Aorta (tissue), 5 donors: ENCODE data around the gene GJA5. TPM values are rescaled to one million over a fixed set of nuclear protein-coding genes. Genes with fewer than 3 reads are reported as not detected.

Experiments used
- ATAC-seq: fragments of 200-7000 bp; cut with Tn5 transposase; one replicate; pipeline ENCODE4 v1.9.1; 2022; ENCODE audit warnings: moderate library complexity; ENCODE audit not compliant: low FRiP score
- DNase-seq, 2 donors: peaks; one replicate each; pipeline ENCODE4 v3.0.0-alpha.2; 2020
- H3K27ac ChIP-seq, 2 donors: one replicate each; pipeline ENCODE4 v1.5.1; 2013; ENCODE audit warnings: low read length in 2 of 2, mild to moderate bottlenecking in 2 of 2, moderate library complexity in 2 of 2, control low read depth in 1 of 2, inconsistent platforms in 1 of 2, low read depth in 1 of 2
- H3K27me3 ChIP-seq, 2 donors: one replicate each; pipeline ENCODE4 v1.6.1; 2013; ENCODE audit warnings: control low read depth in 1 of 2, low read length in 1 of 2, mild to moderate bottlenecking in 1 of 2, moderate library complexity in 1 of 2; ENCODE audit not compliant: insufficient read depth in 2 of 2, control insufficient read depth in 1 of 2
- H3K36me3 ChIP-seq, 2 donors: one replicate each; pipeline ENCODE4 v1.6.1; 2013; ENCODE audit warnings: control low read depth in 1 of 2, low read length in 1 of 2, mild to moderate bottlenecking in 1 of 2; ENCODE audit not compliant: insufficient read depth in 2 of 2, control insufficient read depth in 1 of 2
- H3K4me1 ChIP-seq, 2 donors: one replicate each; pipeline ENCODE4 v1.6.1; 2013; ENCODE audit warnings: low read length in 2 of 2, control low read depth in 1 of 2, mild to moderate bottlenecking in 1 of 2, moderate library complexity in 1 of 2; ENCODE audit not compliant: insufficient read depth in 2 of 2, control insufficient read depth in 1 of 2
- H3K4me3 ChIP-seq, 2 donors: one replicate each; pipeline ENCODE4 v1.5.1; 2013; ENCODE audit warnings: low read length in 2 of 2, control low read depth in 1 of 2, mild to moderate bottlenecking in 1 of 2
- H3K9me3 ChIP-seq: one replicate; pipeline ENCODE4 v1.6.1; 2013; ENCODE audit warnings: mild to moderate bottlenecking, low read length; ENCODE audit not compliant: control insufficient read depth
- WGBS, 2 donors: extraction: QIAGEN DNeasy Blood & Tissue Kit; methylation state at CpG; one replicate each; pipeline ENCODE4 v1.1.7; 2013; 5-methylcytosine and 5-hydroxymethylcytosine counted together
- intact Hi-C, 2 donors: fragments of 100-400 bp; cut with DNase I; formaldehyde crosslinking; loops; one replicate each; pipeline versions ENCODE4 v1.14.2 to v1.15.0; 2022
- polyA plus RNA-seq, 2 donors: library from polyadenylated mRNA; stranded (reverse); fragments of 200-250 nt; gene quantifications; one replicate each; pipeline ENCODE4 v1.2.3, GENCODE V29; 2013
- total RNA-seq, 2 donors: library from RNA; stranded (reverse); fragmentation: NEBNext Ultra II Directional; extraction: Animal tissue kit (Norgen Biotek cat#: 25700); gene quantifications; one replicate each; pipeline ENCODE4 v1.2.1, GENCODE V29; 2021
- donor health status: healthy with polysubstance abuse.
- donor health status: Bipolar disorder and iron deficiency.
- donor health status: DM: no; HTN: no; CAD: no.
- donor health status: DM: no; HTN: no; CAD: no.
- donor health status: DM: yes; HTN: yes; CAD: no.

The GJA5 gene
- total and polyA plus RNA-seq, 4 donors, result 7.5 to 77.2 (median 38.3) TPM

DNA sequence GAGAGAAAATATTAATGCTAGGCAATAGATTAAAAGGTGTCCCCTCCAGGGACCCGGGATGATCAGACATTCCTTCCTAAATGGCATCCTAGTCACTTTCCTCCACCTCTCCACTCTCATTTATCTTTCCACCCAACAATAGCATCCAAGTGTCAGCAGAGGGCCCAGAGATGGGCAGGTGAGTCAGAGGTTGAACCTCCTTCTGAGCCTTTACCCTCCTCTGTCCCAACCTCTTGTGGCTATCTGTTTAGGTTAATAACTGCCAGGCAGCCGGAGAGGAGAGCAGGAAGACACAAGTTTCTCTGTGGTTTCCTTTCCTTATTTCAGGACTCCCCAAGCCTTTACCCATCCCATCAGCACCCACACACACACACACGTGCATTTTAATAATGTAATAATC is 4.1 kb downstream of the GJA5 start:
- no peak for DNase-seq

DNA sequence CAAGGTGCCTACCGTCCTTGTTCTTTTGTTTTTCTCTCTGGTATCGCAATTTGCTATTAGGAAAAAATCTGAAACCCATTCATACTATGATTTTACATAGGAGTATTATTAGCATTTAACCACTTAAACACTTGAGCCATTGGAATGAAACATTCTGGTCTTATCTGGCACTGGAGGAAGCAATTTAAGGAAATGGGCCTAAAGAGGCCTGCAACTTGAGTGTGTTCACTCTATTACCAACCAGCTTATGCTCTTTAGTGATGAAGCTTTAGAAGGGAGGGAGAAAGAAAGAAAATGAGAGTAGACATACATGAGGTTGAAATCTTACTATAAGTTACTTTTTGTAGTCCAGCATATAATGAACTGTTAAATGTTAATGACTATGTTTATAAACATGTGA is 5.7 kb downstream of the GJA5 start:
- intact Hi-C loops, result no loop called here
- Histone ChIP-seq H3K27ac (no peak overlapping the region), H3K36me3 (no peaks in the 10 kb centered on the region), H3K4me1 (no peaks in the 10 kb centered on the region), H3K9me3 (no peaks in the 10 kb centered on the region), H3K27me3 (no peaks in the 10 kb centered on the region), H3K4me3 (no peak overlapping the region)
- no peak for ATAC-seq
- DNase-seq, result no peak
- 92 to 96% methylated on average over 2 of the region's 2 CpGs for WGBS, 2 donors

More for the DNA sequence above, 4.1 kb downstream of the GJA5 start:
- H3K36me3 ChIP-seq, result no peaks in the 10 kb centered on the region
- H3K9me3 ChIP-seq, result no peaks in the 10 kb centered on the region
- WGBS, 2 donors, result 74 to 88% methylated on average over 3 of the region's 3 CpGs
- no peak overlapping the region for H3K4me3 ChIP-seq
- no peaks in the 10 kb centered on the region for H3K27me3 ChIP-seq
- no peak for ATAC-seq
- intact Hi-C loops, result no loop called here
- H3K4me1 ChIP-seq, result peaks cover 0 to 2% of the 10 kb centered on the region in 2 donors
- no peak overlapping the region for H3K27ac ChIP-seq

DNA sequence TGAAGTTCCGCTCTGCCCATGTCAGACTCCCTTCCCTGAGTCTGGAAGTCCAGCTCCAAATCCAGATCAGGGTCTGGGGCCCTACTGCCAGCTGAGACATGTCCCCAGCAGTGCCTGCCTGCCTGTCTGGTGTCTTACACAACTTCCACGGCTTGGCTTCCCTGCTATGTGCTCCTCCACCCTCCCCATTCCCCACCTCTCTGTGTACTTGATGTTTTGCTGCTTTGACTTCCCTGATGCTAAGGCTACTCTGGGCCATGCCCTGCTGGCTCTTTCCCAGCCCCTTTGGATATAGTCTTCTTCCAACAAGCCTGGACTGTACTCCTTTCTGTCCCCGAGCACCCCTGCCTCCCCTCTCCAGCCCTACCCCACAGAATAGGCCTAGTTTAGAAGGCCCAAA is 7.3 kb downstream of the GJA5 start:
- no peaks in the 10 kb centered on the region for H3K4me1 ChIP-seq
- no peak overlapping the region for H3K4me3 ChIP-seq
- no peaks in the 10 kb centered on the region for H3K9me3 ChIP-seq
- ATAC-seq, result peak; percentile 40
- no peaks in the 10 kb centered on the region for H3K36me3 ChIP-seq
- intact Hi-C loops, result no loop called here
- no peaks in the 10 kb centered on the region for H3K27me3 ChIP-seq
- no peak for DNase-seq
- WGBS, 2 donors, result 46 to 55% methylated on average over 3 of the region's 3 CpGs
- H3K27ac ChIP-seq, result no peak overlapping the region

DNA sequence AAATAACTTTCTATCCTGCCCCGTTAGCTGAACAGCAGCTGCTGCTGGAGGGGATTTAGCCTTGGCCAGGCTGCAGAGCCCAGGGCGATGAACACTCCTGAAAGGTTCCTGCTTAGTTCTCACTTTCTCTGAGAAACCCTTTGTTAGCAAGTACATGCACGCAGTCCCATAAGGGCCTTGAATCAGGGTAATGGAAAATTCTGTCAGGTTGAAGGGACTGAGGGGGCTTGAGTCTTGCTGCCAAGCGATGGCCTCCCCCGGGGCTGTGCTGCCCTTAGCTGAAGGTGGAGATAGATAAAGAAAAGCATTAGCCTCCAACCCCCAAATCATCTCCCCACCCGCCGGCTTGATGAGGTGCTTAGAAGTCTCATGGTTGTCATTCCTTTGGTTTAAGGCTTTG is 7.9 kb downstream of the GJA5 start:
- no peak for DNase-seq
- no peak overlapping the region for H3K4me3 ChIP-seq
- H3K36me3 ChIP-seq, result no peaks in the 10 kb centered on the region
- no peaks in the 10 kb centered on the region for H3K27me3 ChIP-seq
- peaks cover 0 to 3% of the 10 kb centered on the region in 2 donors for H3K4me1 ChIP-seq
- ATAC-seq, result no peak
- H3K9me3 ChIP-seq, result no peaks in the 10 kb centered on the region
- intact Hi-C loops, result no loop called here
- WGBS, 2 donors, result 75 to 83% methylated on average over 7 of the region's 7 CpGs
- no peak overlapping the region for H3K27ac ChIP-seq

DNA sequence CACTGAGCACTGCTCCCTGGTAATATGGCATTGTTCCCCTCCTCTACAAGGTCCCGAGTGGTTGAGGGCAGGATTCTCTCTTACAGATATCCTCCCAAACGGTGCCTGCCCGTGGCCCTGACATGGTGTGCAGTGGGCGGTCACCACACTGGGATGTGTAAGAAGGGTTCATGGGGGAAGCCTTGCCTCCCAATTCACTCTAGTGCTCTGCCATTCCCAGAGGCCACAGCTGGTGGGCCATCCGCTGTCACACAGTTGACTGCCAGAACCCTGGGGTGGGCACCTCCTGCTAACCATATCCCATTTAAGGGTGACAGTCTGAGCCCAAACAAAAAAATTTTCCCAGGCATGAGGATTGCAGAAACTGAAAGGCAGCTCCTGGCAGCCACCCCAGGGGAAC is 9.1 kb downstream of the GJA5 start:
- intact Hi-C loops, result no loop called here
- Histone ChIP-seq H3K36me3 (no peaks in the 10 kb centered on the region), H3K27me3 (no peaks in the 10 kb centered on the region), H3K27ac (no peak overlapping the region), H3K9me3 (no peaks in the 10 kb centered on the region), H3K4me3 (no peak overlapping the region), H3K4me1 (peaks cover 0 to 5% of the 10 kb centered on the region in 2 donors)
- DNase-seq (no peak), ATAC-seq (no peak)
- WGBS, 2 donors, result 57 to 64% methylated on average over 5 of the region's 5 CpGs

DNA sequence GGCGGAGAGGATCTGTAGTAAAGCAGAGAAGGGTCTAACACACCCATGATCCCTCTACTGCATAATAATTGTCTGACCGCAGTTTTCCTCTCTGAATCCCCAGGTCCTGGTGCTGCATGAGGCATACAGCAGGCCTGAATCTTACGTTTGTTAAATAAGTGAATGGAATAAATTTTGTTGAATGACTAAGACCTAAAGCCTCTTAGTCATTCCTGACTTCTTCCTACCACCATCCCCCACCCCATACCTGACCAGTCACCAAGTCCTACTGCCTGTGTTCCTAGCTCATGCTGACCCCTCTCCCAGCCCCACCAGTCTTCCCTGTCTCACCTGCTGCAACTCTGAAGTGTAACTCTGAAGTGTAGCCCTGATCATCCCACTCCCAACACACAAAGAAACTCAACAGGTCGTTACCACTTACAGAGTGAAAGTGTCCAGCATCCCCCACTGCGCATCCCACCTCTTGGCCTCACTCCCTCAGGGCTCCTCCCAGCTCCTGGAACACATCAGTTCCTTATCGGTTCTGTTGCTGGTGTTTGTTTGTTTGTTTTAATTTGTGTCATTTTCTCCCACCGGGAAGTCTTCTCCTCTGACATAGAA is 9.7 kb downstream of the GJA5 start:
- no peak for ATAC-seq

DNA sequence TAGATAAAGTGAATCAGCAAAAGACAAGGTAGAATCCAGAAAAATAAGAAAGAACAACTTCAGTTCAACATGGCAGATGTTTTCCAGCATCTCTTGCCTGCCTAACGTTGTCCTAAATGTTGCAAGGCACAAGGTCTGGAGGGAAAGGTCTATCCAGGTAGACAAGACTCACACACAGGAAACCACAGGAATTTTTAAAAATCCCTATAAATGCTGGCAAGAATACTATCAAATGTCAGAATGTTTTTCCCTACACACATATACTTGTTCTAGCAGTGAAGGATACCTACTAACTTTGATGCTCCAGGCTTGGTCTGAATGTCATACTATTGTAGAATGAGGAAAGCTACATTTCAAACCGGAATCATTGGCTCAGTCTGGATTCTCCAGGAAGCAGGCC is 10.6 kb downstream of the GJA5 start:
- 89 to 94% methylated on average over 2 of the region's 2 CpGs for WGBS, 2 donors
- DNase-seq, result no peak

More for the DNA sequence above, 9.7 kb downstream of the GJA5 start:
- Histone ChIP-seq H3K27ac (no peak overlapping the region), H3K9me3 (no peaks in the 10 kb centered on the region), H3K36me3 (no peaks in the 10 kb centered on the region), H3K4me3 (no peak overlapping the region), H3K4me1 (peaks cover 0 to 5% of the 10 kb centered on the region in 2 donors), H3K27me3 (no peaks in the 10 kb centered on the region)
- intact Hi-C loops, result no loop called here
- 84% methylated on average over 7 of the region's 7 CpGs for WGBS, 2 donors
- no peak for DNase-seq

DNA sequence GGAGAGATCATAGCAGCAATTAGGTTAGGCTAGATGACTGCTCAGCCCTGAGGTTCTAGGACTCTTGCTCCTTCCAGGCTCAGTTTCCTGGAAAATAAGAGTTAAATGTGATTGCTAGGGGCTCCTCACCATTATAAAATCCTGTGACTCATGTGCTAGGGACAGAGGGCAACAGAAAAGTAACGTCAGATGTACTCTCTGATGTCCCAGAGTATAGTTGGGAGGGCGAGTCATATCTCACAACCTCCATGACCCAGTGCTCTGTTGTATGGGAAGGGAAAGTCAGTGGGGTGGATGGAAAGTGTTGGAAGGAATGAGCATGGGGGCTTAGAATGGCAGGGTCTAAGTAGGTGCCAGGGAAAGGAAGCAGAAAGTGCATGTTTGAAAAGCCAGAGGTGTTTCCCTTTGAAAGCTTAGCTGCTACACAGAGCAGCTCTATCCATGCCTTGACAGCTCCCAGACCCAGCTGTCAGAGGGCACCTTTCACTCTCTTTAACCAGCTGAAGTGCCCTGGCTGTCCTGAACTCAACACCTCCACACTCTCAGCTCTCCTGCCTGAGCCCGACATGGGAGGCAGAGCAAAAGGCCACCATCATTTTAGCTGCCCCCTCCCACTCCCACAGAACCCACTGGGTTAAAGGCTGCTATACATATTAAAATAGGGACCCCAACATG is 11.6 kb downstream of the GJA5 start:
- Histone ChIP-seq H3K4me3 (no peak overlapping the region), H3K27me3 (no peaks in the 10 kb centered on the region), H3K27ac (no peak overlapping the region), H3K36me3 (no peaks in the 10 kb centered on the region), H3K4me1 (peaks cover 0 to 5% of the 10 kb centered on the region in 2 donors), H3K9me3 (no peaks in the 10 kb centered on the region)
- DNase-seq (no peak), ATAC-seq (no peak)
- 76 to 79% methylated on average over 3 of the region's 3 CpGs for WGBS, 2 donors
- intact Hi-C loops, result no loop called here

More for the DNA sequence above, 10.6 kb downstream of the GJA5 start:
- Histone ChIP-seq H3K27ac (no peak overlapping the region), H3K9me3 (no peaks in the 10 kb centered on the region), H3K27me3 (no peaks in the 10 kb centered on the region), H3K36me3 (no peaks in the 10 kb centered on the region), H3K4me1 (peaks cover 0 to 5% of the 10 kb centered on the region in 2 donors), H3K4me3 (no peak overlapping the region)
- no peak for ATAC-seq
- intact Hi-C loops, result no loop called here

DNA sequence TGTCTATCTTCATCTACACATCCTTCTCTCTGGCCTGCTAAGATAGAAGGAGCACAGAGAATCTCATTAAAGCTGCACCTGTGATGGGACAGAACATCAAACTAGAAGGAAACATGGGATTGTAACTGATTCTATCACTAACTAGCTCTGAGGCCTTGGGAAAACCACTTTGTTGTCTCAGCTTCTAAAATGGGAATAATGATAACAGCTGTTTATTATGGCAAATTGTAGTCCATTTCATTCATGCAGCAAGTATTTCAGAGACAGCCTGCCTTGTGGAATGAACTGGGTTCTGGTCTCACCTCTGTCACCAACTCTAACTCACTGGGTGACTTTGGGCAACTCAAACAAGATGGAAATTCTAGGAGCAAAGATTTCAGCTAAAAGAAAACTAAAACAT is 12.4 kb downstream of the GJA5 start:
- Histone ChIP-seq H3K36me3 (no peaks in the 10 kb centered on the region), H3K27me3 (no peaks in the 10 kb centered on the region), H3K9me3 (no peaks in the 10 kb centered on the region), H3K4me3 (no peak overlapping the region), H3K4me1 (peaks cover 0 to 5% of the 10 kb centered on the region in 2 donors), H3K27ac (no peak overlapping the region)
- intact Hi-C loops, result no loop called here
- ATAC-seq (no peak), DNase-seq (no peak)
